Measurements from ENCODE around the gene CRX.
"Not testable (repeated sequence)": the region's sequence is repeated elsewhere in the genome, so short reads cannot be mapped to it uniquely, and the experiment has no call there.

The CRX gene

GRCh38 chr19:47802521-47803043, 19.2 kb upstream of the CRX start:
- H3K27ac ChIP-seq: no peak overlapping the region
- H3K4me3 ChIP-seq: no peak overlapping the region

- H3K27ac ChIP-seq, H3K4me3 ChIP-seq: not testable (repeated sequence)
Measured at GRCh38 chr19:47803148-47803547, 18.6 kb upstream of the CRX start.

DNA sequence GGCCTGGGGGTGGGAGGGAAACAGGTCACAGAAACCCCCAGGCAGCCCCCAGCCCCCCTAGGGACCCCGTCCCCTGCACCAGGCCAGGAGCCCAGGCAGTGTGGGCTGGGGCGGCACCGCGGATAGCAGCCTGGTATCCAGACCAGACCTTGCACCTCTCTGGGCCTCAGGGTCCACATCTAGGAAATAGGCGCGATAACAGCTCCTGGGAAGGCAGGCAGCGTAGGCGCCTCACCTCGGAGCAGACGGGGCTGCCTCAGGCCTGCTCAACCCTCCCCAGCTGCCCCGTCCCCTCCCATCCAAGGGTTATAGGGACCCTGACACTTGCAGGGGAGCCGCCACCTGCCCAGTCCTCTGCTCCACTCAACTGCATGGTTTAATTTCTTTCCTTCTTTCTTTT, 18.1 kb upstream of the CRX start:
- H3K27ac ChIP-seq, H3K4me3 ChIP-seq: not testable (repeated sequence)

- not testable (repeated sequence) for H3K27ac ChIP-seq, H3K4me3 ChIP-seq
Measured at GRCh38 chr19:47804451-47804850, 17.3 kb upstream of the CRX start, which contains the start of gene TPRX1. TPRX1 (minus strand) TSS chr19:47804551; CDS start chr19:47804539, 12 bp downstream.

DNA sequence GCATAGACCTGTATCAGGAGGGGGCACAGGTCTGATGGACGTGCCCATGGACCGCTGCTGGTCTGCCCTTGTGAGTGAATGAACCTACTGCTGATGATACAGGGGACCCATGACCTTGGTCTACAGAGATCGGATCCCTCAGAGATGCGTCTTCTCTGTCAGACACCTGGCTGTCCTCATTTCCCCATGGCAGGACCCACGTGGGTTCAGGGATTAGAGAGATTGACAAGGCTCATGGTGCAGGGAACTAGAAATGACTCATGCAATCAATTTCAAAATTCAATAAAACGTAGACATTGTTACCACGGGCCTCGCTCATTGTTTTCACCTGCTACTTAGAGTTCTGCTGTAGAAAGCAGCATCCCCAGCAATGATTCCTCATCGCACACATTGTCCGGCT, 16.4 kb upstream of the CRX start:
- Histone ChIP-seq H3K4me3 (no peak overlapping the region), H3K27ac (no peak overlapping the region)

DNA sequence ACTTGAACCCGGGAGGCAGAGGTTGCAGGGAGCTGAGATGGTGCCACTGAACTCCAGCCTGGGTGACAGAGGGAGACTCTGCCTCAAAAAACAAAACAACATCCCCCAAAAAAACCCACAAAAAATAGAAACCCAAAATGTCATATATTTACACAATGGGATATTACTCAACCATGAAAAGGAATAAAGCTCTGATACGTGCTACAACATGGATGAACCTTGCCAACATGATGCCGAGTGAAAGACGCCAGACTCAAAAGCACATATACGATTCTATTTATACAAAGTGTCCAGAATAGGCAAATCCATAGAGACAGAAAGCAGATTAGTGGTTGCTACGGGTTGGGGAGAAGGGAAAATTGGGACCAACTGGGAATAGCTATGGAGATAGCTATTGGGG, 15.3 kb upstream of the CRX start:
- Histone ChIP-seq H3K4me3 (no peak overlapping the region), H3K27ac (no peak overlapping the region)

DNA sequence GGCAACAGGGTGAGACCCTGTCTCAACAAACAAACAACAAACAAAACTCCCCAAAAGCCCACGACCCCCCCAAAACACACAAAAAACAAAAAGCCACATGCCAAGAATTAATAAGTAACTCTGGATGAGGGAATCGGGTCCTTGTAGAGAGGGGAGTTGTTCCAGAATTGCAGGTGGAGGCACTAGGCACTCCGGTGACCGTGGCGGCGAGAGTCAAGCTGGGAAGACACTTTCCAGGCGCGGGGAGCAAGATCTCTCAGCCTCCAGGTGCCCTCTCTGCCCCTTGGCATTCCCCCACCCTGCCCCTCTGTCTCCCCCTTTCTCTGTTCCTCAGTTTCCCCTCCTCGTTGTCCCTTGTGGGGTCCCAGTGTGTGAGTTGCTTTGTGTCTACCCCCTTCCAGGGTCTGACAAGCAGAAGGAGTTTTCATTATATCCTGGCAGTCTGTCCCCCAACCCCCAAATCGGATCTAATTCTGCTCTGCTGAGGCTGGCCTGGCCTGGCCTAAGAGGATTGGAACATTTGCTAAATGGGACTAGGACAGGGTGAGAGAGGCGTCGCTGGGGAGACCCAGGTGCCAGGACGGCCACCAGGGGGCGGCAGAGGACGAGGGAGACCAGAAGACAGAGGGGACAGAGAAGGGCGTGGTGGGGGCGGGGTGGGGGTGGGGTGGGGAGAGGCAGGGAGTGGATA, 8.3 kb upstream of the CRX start:
- Histone ChIP-seq H3K27ac (no peak overlapping the region), H3K4me3 (no peak overlapping the region)

DNA sequence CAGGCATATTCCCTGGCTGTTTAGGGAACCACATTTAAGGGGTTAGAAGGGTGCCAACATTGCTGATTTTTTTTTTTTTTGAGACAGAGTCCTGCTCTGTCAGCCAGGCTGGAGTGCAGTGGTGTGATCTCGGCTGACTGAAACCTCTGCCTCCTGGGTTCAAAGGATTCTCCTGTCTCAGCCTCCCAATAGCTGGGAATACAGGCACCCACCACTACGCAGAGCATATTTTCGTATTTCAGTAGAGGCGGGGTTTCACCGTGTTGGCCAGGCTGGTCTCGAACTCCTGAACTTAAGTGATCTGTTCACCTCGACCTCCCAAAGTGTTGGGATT, 7.8 kb upstream of the CRX start:
- no peak overlapping the region for H3K4me3 ChIP-seq
- no peak overlapping the region for H3K27ac ChIP-seq

DNA sequence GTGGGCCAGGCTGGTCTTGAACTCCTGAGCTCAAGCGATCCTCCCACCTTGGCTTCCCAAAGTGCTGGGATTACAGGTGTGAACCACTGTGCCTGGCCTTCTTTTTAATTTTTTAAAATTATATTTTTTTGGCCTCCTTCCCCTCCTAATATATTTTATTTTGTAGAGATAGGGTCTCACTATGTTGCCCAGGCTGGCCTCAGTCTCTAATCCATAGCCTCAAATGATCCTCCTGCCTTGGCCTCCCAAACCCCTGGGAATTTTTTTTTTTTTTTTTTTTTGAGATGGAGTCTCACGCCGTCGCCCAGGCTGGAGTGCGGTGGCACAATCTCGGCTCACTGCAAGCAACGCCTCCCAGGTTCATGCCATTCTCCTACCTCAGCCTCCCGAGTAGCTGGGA, 5.5 kb upstream of the CRX start:
- not testable (repeated sequence) for H3K4me3 ChIP-seq, H3K27ac ChIP-seq

DNA sequence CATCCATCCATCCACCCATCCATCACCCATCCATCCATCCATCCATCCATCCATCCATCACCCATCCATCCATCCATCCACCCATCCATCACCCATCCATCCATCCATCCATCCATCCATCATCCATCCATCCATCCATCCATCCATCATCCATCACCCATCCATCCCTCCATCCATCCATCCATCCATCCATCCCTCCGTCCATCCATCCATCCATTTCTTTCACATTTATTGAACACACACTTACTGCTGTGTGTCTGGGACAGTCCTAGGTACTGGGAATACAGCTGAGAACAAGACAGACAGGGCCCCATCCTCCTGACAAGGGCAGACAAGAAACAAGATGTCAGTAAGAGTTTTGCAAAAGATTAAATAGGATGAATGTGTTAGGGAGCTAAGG, 3.5 kb upstream of the CRX start:
- H3K4me3 ChIP-seq, H3K27ac ChIP-seq: not testable (repeated sequence)

DNA sequence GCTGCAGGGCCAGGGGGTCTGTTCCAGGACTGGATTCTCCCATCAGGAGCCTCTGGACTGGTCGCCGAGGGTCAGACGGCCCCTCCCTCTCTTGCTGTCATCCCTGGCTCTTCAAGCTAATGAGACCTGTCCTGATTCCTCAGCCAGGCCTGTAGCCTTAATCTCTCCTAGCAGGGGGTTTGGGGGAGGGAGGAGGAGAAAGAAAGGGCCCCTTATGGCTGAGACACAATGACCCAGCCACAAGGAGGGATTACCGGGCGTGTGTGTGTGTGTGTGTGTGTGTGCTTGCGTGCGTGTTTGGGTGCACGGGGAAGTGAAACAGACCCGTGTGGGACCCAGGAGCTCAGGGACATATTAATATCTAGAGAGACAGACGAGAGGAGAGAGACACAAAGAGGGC, 1.9 kb upstream of the CRX start:
- Histone ChIP-seq H3K4me3 (no peak overlapping the region), H3K27ac (no peak overlapping the region)

DNA sequence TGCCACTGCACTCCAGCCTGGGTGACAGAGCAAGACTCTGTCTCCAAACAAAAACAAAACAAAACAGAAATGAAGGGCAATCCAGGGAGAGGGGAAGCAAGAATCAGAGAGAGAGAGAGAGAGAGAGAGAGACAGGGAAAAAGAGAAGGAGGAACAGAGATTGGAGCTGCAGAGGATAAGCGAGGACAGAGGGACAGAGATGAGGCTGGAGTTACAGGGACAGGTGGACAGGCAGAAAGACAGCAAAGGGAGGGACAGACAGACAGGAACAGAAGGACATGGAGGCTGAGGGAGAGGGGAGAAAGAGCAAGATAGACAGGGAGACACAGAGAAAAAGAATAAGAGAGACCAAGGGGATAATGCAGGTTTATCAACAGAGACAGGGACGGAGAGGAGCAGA, 1.3 kb upstream of the CRX start:
- Histone ChIP-seq H3K27ac (no peak overlapping the region), H3K4me3 (no peak overlapping the region)

DNA sequence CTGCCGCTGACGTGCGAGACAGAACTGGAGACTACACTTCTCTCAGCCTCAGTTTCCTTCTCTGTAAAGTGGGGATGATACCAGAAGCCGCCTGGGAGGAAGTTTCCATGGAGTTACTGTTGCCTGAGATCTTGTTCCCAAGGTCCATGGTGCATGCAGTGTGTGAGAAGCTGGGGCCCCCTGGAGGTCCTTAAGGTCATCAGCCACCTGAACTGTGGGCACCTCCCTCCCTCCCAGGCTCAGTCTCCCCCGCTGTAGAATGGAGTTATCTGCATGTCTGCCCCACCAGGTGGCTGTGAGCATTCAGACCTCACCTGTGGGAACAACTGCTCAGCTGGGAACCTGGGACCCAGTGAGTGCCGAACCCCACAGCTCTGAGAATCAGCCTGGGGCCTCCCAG, 2.7 kb downstream of the CRX start:
- Histone ChIP-seq H3K27ac (no peak overlapping the region), H3K4me3 (no peak overlapping the region)

DNA sequence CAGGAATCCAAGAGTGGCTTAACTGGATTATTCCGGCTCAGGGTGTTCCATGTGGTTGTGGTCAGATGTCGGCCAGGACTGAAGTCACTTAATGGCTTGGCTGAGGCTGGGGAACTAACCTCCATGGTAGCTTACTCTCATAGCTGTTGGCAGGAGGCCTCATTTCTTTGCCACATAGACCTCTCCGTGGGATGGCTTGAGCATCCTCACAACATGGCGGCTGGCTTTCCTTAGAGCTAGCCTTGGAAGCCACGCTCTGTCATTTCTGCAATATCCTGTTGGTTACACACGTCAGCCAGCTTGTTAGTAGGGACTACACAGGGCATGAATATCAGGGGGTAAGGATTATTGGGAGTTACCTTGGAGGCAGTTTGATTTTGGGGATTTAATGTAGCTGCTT, 5.1 kb downstream of the CRX start:
- no peak overlapping the region for H3K27ac ChIP-seq
- no peak overlapping the region for H3K4me3 ChIP-seq

GRCh38 chr19:47832723-47833122, 11.0 kb downstream of the CRX start:
- Histone ChIP-seq H3K27ac (no peak overlapping the region), H3K4me3 (no peak overlapping the region)

DNA sequence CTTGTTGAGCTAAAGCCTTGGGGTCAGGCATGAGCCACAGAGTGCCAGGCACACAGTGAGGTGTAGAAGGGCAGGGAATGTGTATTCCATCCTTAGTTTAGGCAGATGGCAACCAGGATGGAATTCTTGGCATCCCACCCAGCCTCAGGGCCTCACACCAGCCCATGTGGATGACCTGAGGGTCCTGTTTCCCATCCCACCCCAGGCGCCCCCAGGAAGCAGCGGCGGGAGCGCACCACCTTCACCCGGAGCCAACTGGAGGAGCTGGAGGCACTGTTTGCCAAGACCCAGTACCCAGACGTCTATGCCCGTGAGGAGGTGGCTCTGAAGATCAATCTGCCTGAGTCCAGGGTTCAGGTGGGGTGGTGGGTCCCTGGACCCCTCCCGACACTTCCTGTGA, 14.3 kb downstream of the CRX start:
- H3K27ac ChIP-seq: no peak overlapping the region
- H3K4me3 ChIP-seq: no peak overlapping the region

DNA sequence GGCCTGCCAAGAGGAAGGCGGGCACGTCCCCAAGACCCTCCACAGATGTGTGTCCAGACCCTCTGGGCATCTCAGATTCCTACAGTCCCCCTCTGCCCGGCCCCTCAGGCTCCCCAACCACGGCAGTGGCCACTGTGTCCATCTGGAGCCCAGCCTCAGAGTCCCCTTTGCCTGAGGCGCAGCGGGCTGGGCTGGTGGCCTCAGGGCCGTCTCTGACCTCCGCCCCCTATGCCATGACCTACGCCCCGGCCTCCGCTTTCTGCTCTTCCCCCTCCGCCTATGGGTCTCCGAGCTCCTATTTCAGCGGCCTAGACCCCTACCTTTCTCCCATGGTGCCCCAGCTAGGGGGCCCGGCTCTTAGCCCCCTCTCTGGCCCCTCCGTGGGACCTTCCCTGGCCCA, 17.7 kb downstream of the CRX start:
- Histone ChIP-seq H3K4me3 (no peak overlapping the region), H3K27ac (no peak overlapping the region)

DNA sequence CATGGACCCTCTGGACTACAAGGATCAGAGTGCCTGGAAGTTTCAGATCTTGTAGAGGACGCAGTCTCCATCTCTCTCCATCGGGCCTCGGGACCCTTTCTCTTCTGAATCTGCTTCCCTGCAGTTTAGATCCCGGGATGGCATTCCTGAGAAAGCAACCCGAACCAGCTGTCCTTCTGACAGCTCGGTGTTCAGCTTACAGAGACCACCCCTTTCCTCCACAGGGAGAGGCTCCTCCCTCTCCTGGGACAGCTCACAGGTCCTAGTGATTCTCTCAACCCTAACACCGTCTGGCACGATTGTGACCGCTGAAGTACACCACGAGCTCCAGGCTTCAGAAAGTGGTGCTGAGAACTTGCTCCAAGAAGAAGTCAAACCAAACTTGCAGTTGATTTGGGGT, 18.2 kb downstream of the CRX start:
- H3K27ac ChIP-seq: no peak overlapping the region
- no peak overlapping the region for H3K4me3 ChIP-seq

- Histone ChIP-seq H3K27ac (no peak overlapping the region), H3K4me3 (no peak overlapping the region)
Measured at GRCh38 chr19:47842941-47843340, 21.2 kb downstream of the CRX start.

- H3K27ac ChIP-seq: no peak overlapping the region
- no peak overlapping the region for H3K4me3 ChIP-seq
Measured at GRCh38 chr19:47848425-47848822, 26.7 kb downstream of the CRX start.

GRCh38 chr19:47848823-47849473, 27.2 kb downstream of the CRX start:
- no peak overlapping the region for H3K4me3 ChIP-seq

GRCh38 chr19:47853003-47853402, 31.3 kb downstream of the CRX start:
- H3K4me3 ChIP-seq: no peak overlapping the region
- no peak overlapping the region for H3K27ac ChIP-seq

More at GRCh38 chr19:47848823-47849473, 27.2 kb downstream of the CRX start:
- H3K27ac ChIP-seq: no peak overlapping the region
